Neural cell (in vitro differentiated cells): ENCODE measurements around the gene SH3RF1. TPM values are rescaled to one million over a fixed set of nuclear protein-coding genes. Genes with fewer than 3 reads are reported as not detected.

Source experiments
- H2AFZ ChIP-seq: fragments of 200-600, 300-800 bp; sonication (generic), shearing (Covaris generic); 2 replicates; pipeline ENCODE4 v1.6.0; 2014; ENCODE audit warnings: low read depth, mild to moderate bottlenecking, antibody characterized with exemption, low read length, moderate library complexity
- H3F3A ChIP-seq: fragments of 200-600 bp; shearing (Covaris generic); 2 replicates; pipeline ENCODE4 v1.6.1; 2016; ENCODE audit warnings: mild to moderate bottlenecking, moderate library complexity, mixed read lengths, antibody characterized with exemption, low read length; ENCODE audit not compliant: insufficient read depth, poor library complexity, severe bottlenecking
- H3K27ac ChIP-seq: fragments of 200-600, 300-800 bp; sonication (generic), shearing (Covaris generic); 2 replicates; pipeline ENCODE4 v1.5.1; 2014; ENCODE audit warnings: mild to moderate bottlenecking, low read length, moderate library complexity
- H3K27me3 ChIP-seq: fragments of 300-800, 200-600 bp; sonication (generic), shearing (Covaris generic); 2 replicates; pipeline ENCODE4 v1.6.0; 2014; ENCODE audit warnings: mild to moderate bottlenecking, low read depth, low read length, moderate library complexity; ENCODE audit not compliant: insufficient read depth
- H3K36me3 ChIP-seq: fragments of 300-800, 200-600 bp; sonication (generic), shearing (Covaris generic); 2 replicates; pipeline ENCODE4 v1.5.1; 2014; ENCODE audit warnings: mild to moderate bottlenecking, antibody characterized with exemption, low read length, moderate library complexity; ENCODE audit not compliant: insufficient read depth
- H3K4me2 ChIP-seq: fragments of 300-800, 200-600 bp; sonication (generic), shearing (Covaris generic); 2 replicates; pipeline ENCODE4 v1.6.0; 2014; ENCODE audit warnings: mild to moderate bottlenecking, low read length
- H3K4me3 ChIP-seq: fragments of 300-800, 200-600 bp; sonication (generic), shearing (Covaris generic); 2 replicates; pipeline ENCODE4 v1.5.1; 2014; ENCODE audit warnings: mild to moderate bottlenecking, low read length, moderate library complexity
- H3K79me2 ChIP-seq: fragments of 200-600 bp; shearing (Covaris generic); replicated peaks from 2 replicates; pipeline ENCODE4 v1.6.0; 2014; ENCODE audit warnings: mild to moderate bottlenecking, low read length, moderate library complexity; ENCODE audit not compliant: insufficient read depth
- H3K9ac ChIP-seq: fragments of 300-800, 200-600 bp; sonication (generic), shearing (Covaris generic); 2 replicates; pipeline ENCODE4 v1.6.1; 2016; ENCODE audit warnings: mild to moderate bottlenecking, low read length, mixed read lengths
- H3K9me2 ChIP-seq: fragments of 200-600 bp; shearing (Covaris generic); 2 replicates; pipeline ENCODE4 v1.6.1; 2016; ENCODE audit warnings: mild to moderate bottlenecking, low read length, mixed read lengths; ENCODE audit not compliant: insufficient read depth
- H3K9me3 ChIP-seq: fragments of 200-600, 300-800 bp; sonication (generic), shearing (Covaris generic); 2 replicates; pipeline ENCODE4 v1.6.1; 2016; ENCODE audit warnings: mild to moderate bottlenecking, mixed run types, low read length, moderate library complexity, mixed read lengths
- H4K20me1 ChIP-seq: fragments of 200-600 bp; shearing (Covaris generic); 2 replicates; pipeline ENCODE4 v1.6.1; 2016; ENCODE audit warnings: mild to moderate bottlenecking, mixed run types; ENCODE audit not compliant: insufficient read depth
- EP300 ChIP-seq: fragments of 450-650 bp; conservative IDR thresholded peaks from 2 replicates; pipeline ENCODE4 v1.6.1; 2014; ENCODE audit warnings: antibody characterized with exemption, mild to moderate bottlenecking, moderate library complexity; ENCODE audit not compliant: poor library complexity, severe bottlenecking
- EZH2 ChIP-seq: fragments of 200-600, 300-800 bp; shearing (Covaris generic), sonication (generic); IDR thresholded peaks from 2 replicates; pipeline ENCODE4 v1.6.1; 2014; ENCODE audit warnings: antibody characterized with exemption, low read length, borderline replicate concordance, mild to moderate bottlenecking; ENCODE audit not compliant: insufficient read depth, poor library complexity, severe bottlenecking
- MXI1 ChIP-seq: fragments of 450-650 bp; conservative IDR thresholded peaks from 2 replicates; pipeline ENCODE4 v1.6.1; 2014; ENCODE audit warnings: antibody characterized with exemption, mild to moderate bottlenecking; ENCODE audit not compliant: poor library complexity, severe bottlenecking
- POLR2AphosphoS5 ChIP-seq: IDR thresholded peaks from 2 replicates; pipeline ENCODE4 v1.6.1; 2012
- RAD21 ChIP-seq: fragments of 450-650 bp; conservative IDR thresholded peaks from 2 replicates; pipeline ENCODE4 v1.6.1; 2014; ENCODE audit warnings: antibody characterized with exemption, mild to moderate bottlenecking, moderate library complexity
- SMC3 ChIP-seq: fragments of 450-650 bp; conservative IDR thresholded peaks from 2 replicates; pipeline ENCODE4 v1.6.1; 2014; ENCODE audit warnings: antibody characterized with exemption, mild to moderate bottlenecking, moderate library complexity; ENCODE audit not compliant: poor library complexity
- TAF1 ChIP-seq: IDR thresholded peaks from 2 replicates; pipeline ENCODE4 v1.6.1; 2012; ENCODE audit warnings: low read depth
- polyA plus RNA-seq: library from polyadenylated mRNA; depleted of rRNA; stranded (reverse); fragments of >200 nt; gene quantifications from 2 replicates; pipeline ENCODE4 v1.2.3, GENCODE V29; 2014
- TF ChIP-seq, protein P1 (sequence below): fragments of 450-650 bp; IDR thresholded peaks from 2 replicates; pipeline ENCODE4 v1.5.1; 2014; ENCODE audit warnings: antibody characterized with exemption, mild to moderate bottlenecking, moderate library complexity; ENCODE audit not compliant: poor library complexity, severe bottlenecking
- TF ChIP-seq, protein P2 (sequence below): IDR thresholded peaks from 2 replicates; pipeline ENCODE4 v1.6.1; 2012; ENCODE audit warnings: borderline replicate concordance

Gene SH3RF1
- polyA plus RNA-seq, 1 donor from 2014 or later, result 3.1 TPM

GRCh38 chr4:169200361-169201030 lies 70.3 kb downstream of the SH3RF1 start:
- peaks cover 11% of the 10 kb centered on the region for H3K79me2 ChIP-seq
- H3K4me2 ChIP-seq, result no peak overlapping the region
- H3K27ac ChIP-seq, result no peak overlapping the region

DNA sequence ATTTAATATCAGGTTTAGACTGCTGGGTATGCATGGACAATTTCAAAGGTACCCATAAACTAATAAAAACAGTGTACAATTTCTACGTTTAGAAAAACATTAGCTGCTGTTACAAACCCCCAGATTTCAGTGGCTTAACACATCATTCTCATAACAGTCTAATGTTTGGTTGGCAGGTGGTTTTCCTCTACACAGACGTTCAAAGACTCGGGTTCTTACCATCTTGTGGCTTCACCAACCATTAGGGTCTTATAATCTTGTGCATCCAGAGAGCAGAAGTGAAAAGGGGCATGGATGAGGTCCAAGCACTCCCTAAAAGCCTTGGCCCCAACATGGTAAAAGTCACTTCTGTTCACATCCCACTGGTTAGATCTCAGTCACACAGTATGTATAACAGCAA lies 71.6 kb downstream of the SH3RF1 start:
- Histone ChIP-seq H3K9me3 (no peaks in the 10 kb centered on the region), H3K27me3 (no peaks in the 10 kb centered on the region), H3K9ac (no peak overlapping the region), H3K27ac (no peak overlapping the region), H3K4me3 (no peak overlapping the region), H3K9me2 (no peaks in the 10 kb centered on the region), H3K36me3 (no peaks in the 10 kb centered on the region), H3K4me2 (no peak overlapping the region), H3K79me2 (peaks cover 11% of the 10 kb centered on the region), H2AFZ (no peak overlapping the region), H4K20me1 (no peaks in the 10 kb centered on the region), H3F3A (no peaks in the 10 kb centered on the region)
- TF ChIP-seq MXI1 (no peak), RAD21 (no peak), TAF1 (no peak), EZH2 (no peak), POLR2AphosphoS5 (no peak), EP300 (no peak), SMC3 (no peak)
- TF ChIP-seq, protein P1, sequence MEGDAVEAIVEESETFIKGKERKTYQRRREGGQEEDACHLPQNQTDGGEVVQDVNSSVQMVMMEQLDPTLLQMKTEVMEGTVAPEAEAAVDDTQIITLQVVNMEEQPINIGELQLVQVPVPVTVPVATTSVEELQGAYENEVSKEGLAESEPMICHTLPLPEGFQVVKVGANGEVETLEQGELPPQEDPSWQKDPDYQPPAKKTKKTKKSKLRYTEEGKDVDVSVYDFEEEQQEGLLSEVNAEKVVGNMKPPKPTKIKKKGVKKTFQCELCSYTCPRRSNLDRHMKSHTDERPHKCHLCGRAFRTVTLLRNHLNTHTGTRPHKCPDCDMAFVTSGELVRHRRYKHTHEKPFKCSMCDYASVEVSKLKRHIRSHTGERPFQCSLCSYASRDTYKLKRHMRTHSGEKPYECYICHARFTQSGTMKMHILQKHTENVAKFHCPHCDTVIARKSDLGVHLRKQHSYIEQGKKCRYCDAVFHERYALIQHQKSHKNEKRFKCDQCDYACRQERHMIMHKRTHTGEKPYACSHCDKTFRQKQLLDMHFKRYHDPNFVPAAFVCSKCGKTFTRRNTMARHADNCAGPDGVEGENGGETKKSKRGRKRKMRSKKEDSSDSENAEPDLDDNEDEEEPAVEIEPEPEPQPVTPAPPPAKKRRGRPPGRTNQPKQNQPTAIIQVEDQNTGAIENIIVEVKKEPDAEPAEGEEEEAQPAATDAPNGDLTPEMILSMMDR, result no peak
- TF ChIP-seq, protein P2, sequence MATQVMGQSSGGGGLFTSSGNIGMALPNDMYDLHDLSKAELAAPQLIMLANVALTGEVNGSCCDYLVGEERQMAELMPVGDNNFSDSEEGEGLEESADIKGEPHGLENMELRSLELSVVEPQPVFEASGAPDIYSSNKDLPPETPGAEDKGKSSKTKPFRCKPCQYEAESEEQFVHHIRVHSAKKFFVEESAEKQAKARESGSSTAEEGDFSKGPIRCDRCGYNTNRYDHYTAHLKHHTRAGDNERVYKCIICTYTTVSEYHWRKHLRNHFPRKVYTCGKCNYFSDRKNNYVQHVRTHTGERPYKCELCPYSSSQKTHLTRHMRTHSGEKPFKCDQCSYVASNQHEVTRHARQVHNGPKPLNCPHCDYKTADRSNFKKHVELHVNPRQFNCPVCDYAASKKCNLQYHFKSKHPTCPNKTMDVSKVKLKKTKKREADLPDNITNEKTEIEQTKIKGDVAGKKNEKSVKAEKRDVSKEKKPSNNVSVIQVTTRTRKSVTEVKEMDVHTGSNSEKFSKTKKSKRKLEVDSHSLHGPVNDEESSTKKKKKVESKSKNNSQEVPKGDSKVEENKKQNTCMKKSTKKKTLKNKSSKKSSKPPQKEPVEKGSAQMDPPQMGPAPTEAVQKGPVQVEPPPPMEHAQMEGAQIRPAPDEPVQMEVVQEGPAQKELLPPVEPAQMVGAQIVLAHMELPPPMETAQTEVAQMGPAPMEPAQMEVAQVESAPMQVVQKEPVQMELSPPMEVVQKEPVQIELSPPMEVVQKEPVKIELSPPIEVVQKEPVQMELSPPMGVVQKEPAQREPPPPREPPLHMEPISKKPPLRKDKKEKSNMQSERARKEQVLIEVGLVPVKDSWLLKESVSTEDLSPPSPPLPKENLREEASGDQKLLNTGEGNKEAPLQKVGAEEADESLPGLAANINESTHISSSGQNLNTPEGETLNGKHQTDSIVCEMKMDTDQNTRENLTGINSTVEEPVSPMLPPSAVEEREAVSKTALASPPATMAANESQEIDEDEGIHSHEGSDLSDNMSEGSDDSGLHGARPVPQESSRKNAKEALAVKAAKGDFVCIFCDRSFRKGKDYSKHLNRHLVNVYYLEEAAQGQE, result no peak

More at GRCh38 chr4:169200361-169201030, 70.3 kb downstream of the SH3RF1 start:
- no peaks in the 10 kb centered on the region for H3K9me2 ChIP-seq
- no peak overlapping the region for H2AFZ ChIP-seq
- no peak overlapping the region for H3K4me3 ChIP-seq
- no peak for TF ChIP-seq EZH2
- no peak for TF ChIP-seq POLR2AphosphoS5
- no peak for TF ChIP-seq TAF1
- no peak for TF ChIP-seq SMC3
- TF ChIP-seq, protein P2, result no peak
- TF ChIP-seq MXI1, result no peak
- no peak for TF ChIP-seq EP300
- TF ChIP-seq, protein P1, result no peak
- no peak for TF ChIP-seq RAD21
- H3F3A ChIP-seq, result no peaks in the 10 kb centered on the region
- no peaks in the 10 kb centered on the region for H4K20me1 ChIP-seq
- no peak overlapping the region for H3K9ac ChIP-seq
- no peaks in the 10 kb centered on the region for H3K36me3 ChIP-seq
- H3K27me3 ChIP-seq, result no peaks in the 10 kb centered on the region
- no peaks in the 10 kb centered on the region for H3K9me3 ChIP-seq
